ENCODE data around the gene ACOXL.

ACOXL gene

DNA sequence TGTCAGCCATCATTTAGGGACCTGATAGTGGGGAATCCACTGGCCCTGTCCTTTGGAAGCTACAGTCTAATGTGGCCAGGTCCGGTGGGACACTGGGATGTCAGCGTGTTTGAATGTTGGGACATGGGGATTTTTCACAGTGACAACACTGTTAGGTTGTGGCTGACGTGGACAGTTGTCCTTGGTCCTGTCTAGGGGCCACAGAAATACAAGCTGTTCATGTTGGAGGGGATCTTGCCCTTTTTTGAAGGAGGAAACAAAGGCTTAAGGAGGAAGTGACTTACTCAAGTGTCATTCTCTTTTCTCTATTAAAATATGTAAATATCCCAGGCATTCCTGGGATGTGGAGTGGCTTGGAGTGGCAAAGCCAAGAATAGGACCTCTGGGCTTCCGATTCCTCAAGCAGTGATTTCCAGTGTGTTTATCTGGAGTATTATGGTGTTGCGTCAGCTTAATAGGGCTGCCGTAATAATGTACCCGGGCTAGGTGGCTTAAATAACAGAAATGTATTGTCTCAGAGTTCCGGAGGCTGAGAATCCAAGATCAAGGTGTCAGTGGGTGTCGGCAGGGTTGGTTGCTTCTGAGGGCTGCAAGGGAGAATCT lies 8.5 kb downstream of the ACOXL start:
- DNase-seq (ENCODE audit: low read depth), result no peak
- TF ChIP-seq, protein P1, sequence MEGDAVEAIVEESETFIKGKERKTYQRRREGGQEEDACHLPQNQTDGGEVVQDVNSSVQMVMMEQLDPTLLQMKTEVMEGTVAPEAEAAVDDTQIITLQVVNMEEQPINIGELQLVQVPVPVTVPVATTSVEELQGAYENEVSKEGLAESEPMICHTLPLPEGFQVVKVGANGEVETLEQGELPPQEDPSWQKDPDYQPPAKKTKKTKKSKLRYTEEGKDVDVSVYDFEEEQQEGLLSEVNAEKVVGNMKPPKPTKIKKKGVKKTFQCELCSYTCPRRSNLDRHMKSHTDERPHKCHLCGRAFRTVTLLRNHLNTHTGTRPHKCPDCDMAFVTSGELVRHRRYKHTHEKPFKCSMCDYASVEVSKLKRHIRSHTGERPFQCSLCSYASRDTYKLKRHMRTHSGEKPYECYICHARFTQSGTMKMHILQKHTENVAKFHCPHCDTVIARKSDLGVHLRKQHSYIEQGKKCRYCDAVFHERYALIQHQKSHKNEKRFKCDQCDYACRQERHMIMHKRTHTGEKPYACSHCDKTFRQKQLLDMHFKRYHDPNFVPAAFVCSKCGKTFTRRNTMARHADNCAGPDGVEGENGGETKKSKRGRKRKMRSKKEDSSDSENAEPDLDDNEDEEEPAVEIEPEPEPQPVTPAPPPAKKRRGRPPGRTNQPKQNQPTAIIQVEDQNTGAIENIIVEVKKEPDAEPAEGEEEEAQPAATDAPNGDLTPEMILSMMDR (conservative IDR thresholded peaks at IDR 0.05; ENCODE audit: low read depth, low read length), result no peak
- H3K4me3 ChIP-seq (ENCODE audit: low read depth, low read length), result no peak overlapping the region

DNA sequence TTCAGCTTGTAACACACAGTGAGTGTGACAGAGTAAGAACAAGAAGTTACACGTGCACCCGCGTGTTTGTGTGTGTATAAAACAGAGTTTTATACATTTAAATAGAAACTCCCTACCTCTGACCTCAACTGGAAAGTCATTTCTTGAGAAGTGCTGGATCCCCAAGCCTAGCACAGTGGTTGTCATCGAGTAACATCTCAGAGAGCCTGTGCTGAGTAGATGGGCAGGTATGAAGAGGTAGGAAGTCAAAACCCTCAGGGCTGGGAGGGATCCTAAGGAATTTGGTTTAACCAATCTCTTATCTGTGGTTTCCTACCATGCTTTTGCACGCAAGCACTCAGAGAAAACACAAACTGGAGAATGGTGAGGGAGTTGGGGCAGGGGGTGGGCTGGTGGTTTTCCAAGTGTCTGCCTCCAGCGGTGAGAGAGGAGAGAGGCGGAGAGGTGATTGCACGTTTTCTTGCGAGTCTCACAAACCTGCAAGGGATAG lies 9.2 kb downstream of the ACOXL start:
- TF ChIP-seq, protein P1 (conservative IDR thresholded peaks at IDR 0.05; ENCODE audit: low read depth, low read length), result peak; percentile 2
- DNase-seq (ENCODE audit: low read depth), result no peak

DNA sequence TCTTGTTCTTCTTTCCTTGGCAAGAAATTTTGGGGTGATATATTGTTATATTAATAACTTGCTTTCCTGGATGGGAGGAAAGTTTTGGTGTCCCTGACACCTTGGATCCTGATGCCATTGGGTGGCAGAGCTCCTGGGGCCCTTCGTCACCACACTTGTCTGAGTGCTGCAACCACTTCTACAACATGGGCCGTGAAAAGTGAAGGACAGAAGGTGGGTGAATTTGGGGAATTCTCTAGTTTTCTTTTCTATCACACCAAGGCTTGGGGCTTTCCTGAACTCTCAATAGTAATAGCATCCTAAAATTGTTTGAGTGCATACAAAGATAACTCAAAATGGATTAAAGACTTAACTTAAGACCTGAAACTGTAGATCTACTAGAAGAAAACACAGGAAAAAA lies 10.0 kb downstream of the ACOXL start:
- DNase-seq (ENCODE audit: low read depth), result no peak
- no peak overlapping the region for H3K4me3 ChIP-seq (ENCODE audit: low read depth, low read length)
- TF ChIP-seq, protein P1 (conservative IDR thresholded peaks at IDR 0.05; ENCODE audit: low read depth, low read length), result no peak

More for the DNA sequence above, 9.2 kb downstream of the ACOXL start:
- H3K4me3 ChIP-seq (ENCODE audit: low read depth, low read length), result no peak overlapping the region

DNA sequence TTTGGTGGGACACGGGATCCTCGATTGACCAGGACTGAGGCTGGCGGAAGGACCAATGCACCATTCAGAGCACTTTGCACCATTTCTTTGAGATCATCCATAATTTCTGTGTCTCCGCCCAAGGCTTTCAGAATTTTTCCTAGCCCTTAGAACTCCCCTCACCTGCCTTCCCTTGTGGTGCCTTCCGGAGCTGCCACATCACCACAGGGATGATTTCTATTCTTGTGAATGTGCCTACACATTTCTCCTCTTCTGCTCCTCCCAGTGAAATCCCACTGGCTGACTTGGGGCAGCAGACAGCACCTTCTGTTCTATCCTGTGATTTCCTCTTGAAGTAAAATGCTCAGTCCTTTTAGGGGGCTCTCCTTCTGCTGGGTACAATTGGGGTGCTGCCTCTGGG lies 11.2 kb downstream of the ACOXL start:
- TF ChIP-seq, protein P1 (conservative IDR thresholded peaks at IDR 0.05; ENCODE audit: low read depth, low read length), result no peak
- DNase-seq (ENCODE audit: low read depth), result no peak
- H3K4me3 ChIP-seq (ENCODE audit: low read depth, low read length), result no peak overlapping the region

DNA sequence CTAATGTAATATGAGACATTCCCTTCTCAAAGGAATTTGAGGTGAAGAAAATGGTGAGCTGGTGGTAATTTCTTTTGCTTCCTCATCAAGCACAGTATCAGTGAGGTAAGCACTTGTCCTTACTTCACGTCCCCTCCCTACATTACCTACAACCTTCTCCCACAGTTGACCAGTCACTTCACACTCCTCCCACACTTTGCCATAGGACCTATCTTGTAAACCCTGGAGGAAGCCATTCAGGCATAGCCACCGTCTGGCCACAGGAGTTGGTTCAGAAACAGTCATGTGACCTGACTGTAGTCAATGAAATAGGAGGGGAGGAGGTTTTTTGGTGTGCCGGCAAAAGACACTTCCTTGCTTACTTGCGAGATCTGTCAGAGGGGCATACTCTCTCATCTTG lies 12.1 kb downstream of the ACOXL start:
- TF ChIP-seq, protein P1 (conservative IDR thresholded peaks at IDR 0.05; ENCODE audit: low read depth, low read length), result no peak
- no peak overlapping the region for H3K4me3 ChIP-seq (ENCODE audit: low read depth, low read length)
- no peak for DNase-seq (ENCODE audit: low read depth)

DNA sequence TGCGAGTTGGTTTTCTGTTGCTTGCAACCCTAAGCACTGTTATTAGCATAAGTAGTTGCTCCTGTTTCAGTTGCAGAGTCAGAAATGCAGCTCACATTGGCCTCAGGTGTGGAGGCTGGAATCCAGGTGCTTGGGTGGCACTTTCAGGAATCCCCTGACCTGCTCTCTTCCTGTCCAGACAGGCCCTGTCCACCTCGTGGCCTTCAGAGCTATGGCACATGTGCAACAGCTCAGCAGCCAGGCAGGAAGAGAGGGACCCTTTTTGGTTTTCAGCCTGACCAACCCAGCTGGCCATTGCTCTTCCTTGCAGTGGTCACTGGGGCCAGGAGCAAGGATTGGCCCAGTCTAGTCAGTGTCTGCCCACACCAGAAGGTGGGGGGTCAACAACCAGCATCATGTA lies 12.7 kb downstream of the ACOXL start:
- TF ChIP-seq, protein P1 (conservative IDR thresholded peaks at IDR 0.05; ENCODE audit: low read depth, low read length), result no peak
- no peak for DNase-seq (ENCODE audit: low read depth)
- no peak overlapping the region for H3K4me3 ChIP-seq (ENCODE audit: low read depth, low read length)
